OCI-LY1 (cell line): ENCODE measurements around the gene LLGL2.

Source experiments
- CTCF ChIP-seq: fragments of 200-600 bp; sonication (generic), shearing (Covaris generic); IDR thresholded peaks from 2 replicates; pipeline ENCODE4 v1.5.1; 2017; ENCODE audit warnings: mild to moderate bottlenecking, antibody characterized with exemption, low read length, moderate library complexity, mixed read lengths
- EZH2 ChIP-seq: fragments of 200-600 bp; sonication (generic), shearing (Covaris generic); IDR thresholded peaks from 2 replicates; pipeline ENCODE4 v1.8.0; 2017; ENCODE audit warnings: borderline replicate concordance, mixed run types, mild to moderate bottlenecking, antibody characterized with exemption, low read length, moderate library complexity, mixed read lengths

GRCh38 chr17:75490173-75490743, 35.2 kb upstream of the LLGL2 start:
- no peak for TF ChIP-seq CTCF
- no peak for TF ChIP-seq EZH2
